GM12878 (cell line): ENCODE results near the gene OSGIN1. TPM values are rescaled to one million over a fixed set of nuclear protein-coding genes. Genes with fewer than 3 reads are reported as not detected.

ENCODE experiments used
- ATAC-seq: fragments of 200-7000 bp; cut with Tn5 transposase; 3 replicates; pipeline ENCODE4 v1.9.1; 2020; ENCODE audit warnings: mild to moderate bottlenecking, moderate library complexity
- BruUV-seq: library from RNA; stranded (reverse); fragments of 400-500 nt; replicated peaks from 2 replicates; lab custom pipeline; 2021; lab: Mats Ljungman, UMichigan
- CTCF ChIA-PET: fragments of 300-600 bp; sonication (Branson Sonifier 250); formaldehyde crosslinking; extraction: SDS; loops from one replicate; lab custom pipeline; 2021; ENCODE audit warnings: inconsistent platforms; lab: Yijun Ruan, JAX
- POLR2A ChIA-PET: fragments of 350-600 bp; formaldehyde crosslinking; extraction: SDS; loops from one replicate; lab custom pipeline; 2021; ENCODE audit warnings: inconsistent platforms; lab: Charles Lee
- RAD21 ChIA-PET: fragments of 300-600 bp; sonication (Branson Sonifier 250); formaldehyde crosslinking; loops from one replicate; lab custom pipeline; 2023; ENCODE audit warnings: antibody characterized with exemption; ENCODE audit not compliant: unreplicated experiment; lab: Charles Lee
- SMC1A ChIA-PET: fragments of 300-600 bp; sonication (Branson Sonifier 250); formaldehyde crosslinking; loops from one replicate; lab custom pipeline; 2023; ENCODE audit not compliant: unreplicated experiment, uncharacterized antibody; lab: Charles Lee
- DNase-seq: peaks from one replicate; pipeline ENCODE4 v3.0.0-alpha.2; 2011; ENCODE audit warnings: low read depth, low spot score
- FAIRE-seq: peaks from 3 replicates; lab custom pipeline; 2011; peaks lifted over from hg19 to GRCh38; lab: Jason Lieb, UNC
- H2AFZ ChIP-seq: 2 replicates; pipeline ENCODE4 v1.6.0; 2011; ENCODE audit warnings: low read depth, low read length, control low read depth; ENCODE audit not compliant: control insufficient read depth
- H3K27ac ChIP-seq: 2 replicates; pipeline ENCODE4 v1.5.1; 2011; ENCODE audit warnings: control low read depth; ENCODE audit not compliant: control insufficient read depth, insufficient read depth
- H3K27me3 ChIP-seq, 2 experiments: replicated peaks in 1 of 2; 2 replicates each; pipeline versions ENCODE4 v1.6.0 to v1.6.1; 2011; ENCODE audit warnings: low read length in 1 of 2; ENCODE audit not compliant: control insufficient read depth in 2 of 2, insufficient read depth in 2 of 2
- H3K36me3 ChIP-seq, 2 experiments: 2 replicates each; pipeline ENCODE4 v1.5.1; 2011; ENCODE audit warnings: low read length in 1 of 2; ENCODE audit not compliant: control insufficient read depth in 2 of 2, insufficient read depth in 2 of 2
- H3K4me1 ChIP-seq: 2 replicates; pipeline ENCODE4 v1.6.1; 2011; ENCODE audit warnings: mild to moderate bottlenecking, low read length, moderate library complexity, mixed read lengths; ENCODE audit not compliant: control insufficient read depth, insufficient read depth
- H3K4me2 ChIP-seq: 2 replicates; pipeline ENCODE4 v1.6.0; 2011; ENCODE audit warnings: control low read depth; ENCODE audit not compliant: control insufficient read depth, insufficient read depth
- H3K4me3 ChIP-seq: fragments of 200-600 bp; sonication (generic); 2 replicates; pipeline ENCODE4 v1.5.1; 2016
- H3K79me2 ChIP-seq: 2 replicates; pipeline ENCODE4 v1.6.0; 2011; ENCODE audit warnings: low read length; ENCODE audit not compliant: control insufficient read depth, insufficient read depth
- H3K9ac ChIP-seq: 2 replicates; pipeline ENCODE4 v1.8.0; 2011; ENCODE audit warnings: low read length, control low read depth, mixed read lengths; ENCODE audit not compliant: control insufficient read depth, insufficient read depth
- H3K9me3 ChIP-seq: replicated peaks from 3 replicates; pipeline ENCODE4 v1.5.1; 2011; ENCODE audit warnings: mild to moderate bottlenecking, low read length; ENCODE audit not compliant: control insufficient read depth, insufficient read depth
- H4K20me1 ChIP-seq: 2 replicates; pipeline ENCODE4 v1.6.0; 2011; ENCODE audit not compliant: control insufficient read depth, insufficient read depth
- BACH1 ChIP-seq: fragments of 450-650 bp; IDR thresholded peaks from 2 replicates; pipeline ENCODE4 v1.6.1; 2017; ENCODE audit warnings: mild to moderate bottlenecking, borderline replicate concordance
- BCL3 ChIP-seq: IDR thresholded peaks from 2 replicates; pipeline ENCODE4 v1.6.1; 2011; ENCODE audit warnings: borderline replicate concordance, low read depth, mild to moderate bottlenecking, moderate library complexity, low read length; ENCODE audit not compliant: insufficient read depth, poor library complexity, severe bottlenecking
- CHD4 ChIP-seq: fragments of 200-600 bp; sonication (generic); IDR thresholded peaks from 2 replicates; pipeline ENCODE4 v1.6.1; 2016; ENCODE audit warnings: mild to moderate bottlenecking
- CREB1 ChIP-seq: IDR thresholded peaks from 2 replicates; pipeline ENCODE4 v1.6.1; 2012; ENCODE audit warnings: low read depth, mild to moderate bottlenecking, inconsistent platforms
- EZH2 ChIP-seq: IDR thresholded peaks from 2 replicates; pipeline ENCODE4 v1.6.1; 2012; ENCODE audit warnings: low read depth, mild to moderate bottlenecking, control low read depth, inconsistent platforms, low read length, borderline replicate concordance; ENCODE audit not compliant: control insufficient read depth
- HDAC2 ChIP-seq: fragments of 200-600 bp; sonication (generic); IDR thresholded peaks from 2 replicates; pipeline ENCODE4 v1.6.1; 2017
- NBN ChIP-seq: fragments of 450-650 bp; IDR thresholded peaks from 2 replicates; pipeline ENCODE4 v1.6.1; 2016
- PAX8 ChIP-seq: fragments of 450-650 bp; IDR thresholded peaks from 2 replicates; pipeline ENCODE4 v1.6.1; 2017; ENCODE audit warnings: mild to moderate bottlenecking, moderate library complexity
- RCOR1 ChIP-seq: conservative IDR thresholded peaks from 2 replicates; pipeline ENCODE4 v1.6.1; 2012; ENCODE audit warnings: low read depth, low read length, improper control_type of control experiment
- WRNIP1 ChIP-seq: IDR thresholded peaks from 2 replicates; pipeline ENCODE4 v1.6.1; 2011; ENCODE audit warnings: low read depth, low read length, improper control_type of control experiment, borderline replicate concordance
- ZBTB4 ChIP-seq: fragments of 450-650 bp; formaldehyde crosslinking; IDR thresholded peaks from 2 replicates; pipeline ENCODE4 v1.4.0; 2022; ENCODE audit warnings: mild to moderate bottlenecking, moderate library complexity
- ZNF687 ChIP-seq: fragments of 450-650 bp; IDR thresholded peaks from 2 replicates; pipeline ENCODE4 v1.6.1; 2017; ENCODE audit warnings: mild to moderate bottlenecking, moderate library complexity
- WGBS: methylation state at CpG from one replicate; pipeline ENCODE4 v1.1.6; 2016; ENCODE audit warnings: low lambda C conversion rate; ENCODE audit not compliant: insufficient replicate concordance, insufficient coverage; ENCODE audit errors: missing lambda C conversion rate; 5-methylcytosine and 5-hydroxymethylcytosine counted together
- in situ Hi-C: fragments of 300-500 bp; cut with MboI; formaldehyde crosslinking; loops from 9 replicates; pipeline ENCODE4 v1.14.3; 2018; ENCODE audit warnings: mixed read lengths
- intact Hi-C: fragments of 100-400 bp; cut with micrococcal nuclease; formaldehyde crosslinking; loops from one replicate; pipeline ENCODE4 v1.14.2; 2022; ENCODE audit not compliant: unreplicated experiment
- polyA plus RNA-seq, 11 experiments: library from polyadenylated mRNA; depleted of rRNA in 4 of 11; unstranded in 6 of 11; stranded (reverse) in 5 of 11; fragments of >200 nt; fragmentation: Nextera tagmentation in 4 of 11; fragmentation: Illumina TruSeq in 1 of 11; extraction: Ambion mirVana in 4 of 11; extraction: Trizol in 1 of 11; gene quantifications; 1 replicate in 1 of 11; 2 replicates in 10 of 11; pipeline versions ENCODE4 v1.2.1 to v1.2.3, GENCODE V29; 2011 to 2016; ENCODE audit warnings: inconsistent platforms in 2 of 11, missing spikeins in 2 of 11, low read depth in 1 of 11
- total RNA-seq, 4 experiments: library from RNA; depleted of rRNA in 3 of 4; stranded (reverse); fragments of >200 nt in 3 of 4; fragmentation: Illumina TruSeq in 1 of 4; extraction: Trizol in 1 of 4; gene quantifications; 2 replicates each; pipeline versions ENCODE4 v1.2.1 to v1.2.3, GENCODE V29; 2013 to 2021
- TF ChIP-seq, protein P1 (sequence below): fragments of 150-350 bp; IDR thresholded peaks from 2 replicates; pipeline ENCODE4 v1.6.1; 2014; ENCODE audit warnings: mild to moderate bottlenecking, low read depth, low read length

The OSGIN1 gene
- total and polyA plus RNA-seq, 10 of the 15 experiments (the other 5 are each of a cell fraction or from before 2014, with no cell fraction given): 0.06 to 0.18 (median 0.13) TPM; not detected in 5

GRCh38 chr16:83923581-83924365 is 29.3 kb upstream of the OSGIN1 start:
- SMC1A ChIA-PET: no interaction called here
- no peaks in the 10 kb centered on the region for H3K9me3 ChIP-seq
- FAIRE-seq: no peak
- H2AFZ ChIP-seq: no peak overlapping the region
- intact Hi-C loops: loop anchor here (10.0 kb wide), 1 partner anchor 99 kb away; no protein-coding TSS in a partner anchor
- H3K4me3 ChIP-seq: no peak overlapping the region
- POLR2A ChIA-PET: no interaction called here
- no peaks in the 10 kb centered on the region for H3K27me3 ChIP-seq
- ATAC-seq: no peak
- H3K27ac ChIP-seq: no peak overlapping the region
- RAD21 ChIA-PET: no interaction called here
- BruUV-seq: no TSS peak
- peaks cover 2 to 5% of the 10 kb centered on the region in 2 experiments; a peak in 2 of 4 replicates for H3K36me3 ChIP-seq
- DNase-seq: no peak
- no peak overlapping the region for H3K9ac ChIP-seq
- 76% methylated on average over 29 of the region's 31 CpGs for WGBS
- in situ Hi-C loops: no loop called here
- CTCF ChIA-PET: interaction anchor here (0.6 kb wide), 1 partner anchor 1301 kb away, joined by 3 read pairs; no protein-coding TSS in a partner anchor
- no peaks in the 10 kb centered on the region for H4K20me1 ChIP-seq
- no peak overlapping the region for H3K4me2 ChIP-seq
- no peaks in the 10 kb centered on the region for H3K79me2 ChIP-seq
- no peaks in the 10 kb centered on the region for H3K4me1 ChIP-seq
- TF ChIP-seq CREB1 (no peak), NBN (no peak), RCOR1 (no peak), BACH1 (no peak), CHD4 (no peak), WRNIP1 (no peak), BCL3 (no peak), ZBTB4 (CRISPR knock-in tag) (no peak), HDAC2 (no peak), EZH2 (no peak), ZNF687 (no peak), PAX8 (no peak)
- TF ChIP-seq, protein P1, sequence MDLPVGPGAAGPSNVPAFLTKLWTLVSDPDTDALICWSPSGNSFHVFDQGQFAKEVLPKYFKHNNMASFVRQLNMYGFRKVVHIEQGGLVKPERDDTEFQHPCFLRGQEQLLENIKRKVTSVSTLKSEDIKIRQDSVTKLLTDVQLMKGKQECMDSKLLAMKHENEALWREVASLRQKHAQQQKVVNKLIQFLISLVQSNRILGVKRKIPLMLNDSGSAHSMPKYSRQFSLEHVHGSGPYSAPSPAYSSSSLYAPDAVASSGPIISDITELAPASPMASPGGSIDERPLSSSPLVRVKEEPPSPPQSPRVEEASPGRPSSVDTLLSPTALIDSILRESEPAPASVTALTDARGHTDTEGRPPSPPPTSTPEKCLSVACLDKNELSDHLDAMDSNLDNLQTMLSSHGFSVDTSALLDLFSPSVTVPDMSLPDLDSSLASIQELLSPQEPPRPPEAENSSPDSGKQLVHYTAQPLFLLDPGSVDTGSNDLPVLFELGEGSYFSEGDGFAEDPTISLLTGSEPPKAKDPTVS: no peak
